ENCODE results near the gene LARP7.

DNA sequence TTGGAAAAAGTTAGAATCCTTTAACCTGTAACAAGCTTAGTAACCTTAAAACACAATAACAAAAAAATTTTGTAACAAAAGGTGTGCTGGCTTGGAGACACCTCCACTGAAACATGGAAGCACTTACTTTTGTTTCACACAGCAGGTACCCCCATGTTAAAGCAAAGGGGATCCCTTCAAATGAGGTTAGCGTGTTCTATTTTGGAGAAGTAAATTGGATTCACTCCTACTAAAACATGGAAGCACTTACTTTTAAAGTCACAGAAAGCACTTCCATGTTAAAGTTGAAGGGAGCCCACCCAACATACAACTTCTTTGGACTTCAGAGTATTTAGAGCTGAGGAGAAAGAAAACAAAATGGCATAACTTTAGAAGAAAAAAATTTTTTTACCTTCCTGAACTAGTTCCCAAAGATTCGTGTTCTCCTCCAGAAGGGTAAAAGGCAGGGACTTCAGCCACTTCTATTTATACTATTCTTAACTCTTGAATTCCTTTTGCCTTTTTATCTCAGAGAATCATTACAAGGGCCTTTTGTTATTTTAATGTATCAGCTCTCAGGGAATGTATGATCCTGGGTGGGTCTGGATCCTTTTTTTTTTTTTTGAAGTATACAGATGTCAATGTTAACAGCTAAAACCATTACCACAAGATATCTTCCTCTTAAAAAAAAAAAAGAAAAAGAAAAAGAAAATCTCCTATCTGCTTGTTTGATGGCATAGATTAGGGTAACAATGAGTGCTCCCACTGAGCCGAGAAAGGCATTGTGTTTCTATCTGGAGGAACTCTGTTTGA is 11.5 kb downstream of the LARP7 start:
- TF ChIP-seq, protein P1, sequence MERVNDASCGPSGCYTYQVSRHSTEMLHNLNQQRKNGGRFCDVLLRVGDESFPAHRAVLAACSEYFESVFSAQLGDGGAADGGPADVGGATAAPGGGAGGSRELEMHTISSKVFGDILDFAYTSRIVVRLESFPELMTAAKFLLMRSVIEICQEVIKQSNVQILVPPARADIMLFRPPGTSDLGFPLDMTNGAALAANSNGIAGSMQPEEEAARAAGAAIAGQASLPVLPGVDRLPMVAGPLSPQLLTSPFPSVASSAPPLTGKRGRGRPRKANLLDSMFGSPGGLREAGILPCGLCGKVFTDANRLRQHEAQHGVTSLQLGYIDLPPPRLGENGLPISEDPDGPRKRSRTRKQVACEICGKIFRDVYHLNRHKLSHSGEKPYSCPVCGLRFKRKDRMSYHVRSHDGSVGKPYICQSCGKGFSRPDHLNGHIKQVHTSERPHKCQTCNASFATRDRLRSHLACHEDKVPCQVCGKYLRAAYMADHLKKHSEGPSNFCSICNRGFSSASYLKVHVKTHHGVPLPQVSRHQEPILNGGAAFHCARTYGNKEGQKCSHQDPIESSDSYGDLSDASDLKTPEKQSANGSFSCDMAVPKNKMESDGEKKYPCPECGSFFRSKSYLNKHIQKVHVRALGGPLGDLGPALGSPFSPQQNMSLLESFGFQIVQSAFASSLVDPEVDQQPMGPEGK (CRISPR knock-in tag; IDR thresholded peaks at IDR 0.05; ENCODE audit: borderline replicate concordance) = no peak
- TF ChIP-seq OSR1 (CRISPR knock-in tag; IDR thresholded peaks at IDR 0.05) = no peak
